Left lung (tissue), 10 donors: ENCODE measurements around the gene NR2F2. TPM values are rescaled to one million over a fixed set of nuclear protein-coding genes. Genes with fewer than 3 reads are reported as not detected.

Experiments
- ATAC-seq: fragments of 200-7000 bp; cut with Tn5 transposase; one replicate; pipeline ENCODE4 v1.9.1; 2020; ENCODE audit warnings: moderate library complexity
- DNase-seq, 4 donors: peaks; one replicate each; pipeline ENCODE4 v3.0.0-alpha.2; 2013 to 2020
- H3K27ac ChIP-seq, 2 donors: fragments of 200-600 bp; sonication (generic) in 1 of 2; one replicate each; pipeline versions ENCODE4 v1.5.0 to v1.8.0; 2020 to 2021
- H3K27me3 ChIP-seq, 2 donors: fragments of 200-600 bp; sonication (generic) in 1 of 2; one replicate each; pipeline versions ENCODE4 v1.5.0 to v1.8.0; 2020 to 2021
- H3K36me3 ChIP-seq, 2 donors: fragments of 200-600 bp; sonication (generic) in 1 of 2; one replicate each; pipeline versions ENCODE4 v1.5.0 to v1.8.0; 2020 to 2021
- H3K4me1 ChIP-seq, 2 donors: fragments of 200-600 bp; one replicate each; pipeline ENCODE4 v1.8.0; 2021
- H3K4me3 ChIP-seq, 2 donors: fragments of 200-600 bp; sonication (generic) in 1 of 2; one replicate each; pipeline versions ENCODE4 v1.5.0 to v1.8.0; 2020 to 2021; ENCODE audit warnings: mild to moderate bottlenecking in 1 of 2
- H3K9me3 ChIP-seq, 2 donors: fragments of 200-600 bp; sonication (generic) in 1 of 2; one replicate each; pipeline versions ENCODE4 v1.5.0 to v1.8.0; 2020 to 2021
- CTCF ChIP-seq, 2 donors: fragments of 200-600 bp; sonication (generic) in 1 of 2; IDR thresholded peaks; one replicate each; pipeline versions ENCODE4 v1.5.0 to v1.8.0; 2021; ENCODE audit warnings: antibody characterized with exemption in 2 of 2
- intact Hi-C, 2 donors: fragments of 100-400 bp; cut with DNase I; formaldehyde crosslinking; loops; one replicate each; pipeline versions ENCODE4 v1.11.2 to v1.14.2; 2022
- polyA plus RNA-seq, 6 donors: library from polyadenylated mRNA; unstranded; fragments of 120-200 nt; gene quantifications; one replicate each; pipeline ENCODE4 v1.2.1, GENCODE V29; 2013; ENCODE audit not compliant: insufficient read length in 6 of 6
- total RNA-seq, 2 donors: library from RNA; stranded (reverse); fragmentation: NEBNext Ultra II Directional; extraction: Animal tissue kit (Norgen Biotek cat#: 25700); gene quantifications; one replicate each; pipeline ENCODE4 v1.2.1, GENCODE V29; 2021
- donor health status: DM: no; HTN: yes; CAD: no.
- donor health status: DM: no; HTN: no; CAD: no.

NR2F2 gene
- total and polyA plus RNA-seq, 8 donors, result 53.4 to 168 (median 149) TPM

- intact Hi-C loops, result no loop called here
- Histone ChIP-seq H3K36me3 (no peaks in the 10 kb centered on the region), H3K4me1 (no peaks in the 10 kb centered on the region), H3K27ac (no peak overlapping the region), H3K9me3 (peaks cover 0 to 3% of the 10 kb centered on the region in 2 donors), H3K4me3 (no peak overlapping the region), H3K27me3 (no peaks in the 10 kb centered on the region)
- no peak for TF ChIP-seq CTCF (IDR thresholded peaks at IDR 0.05)
- DNase-seq, result no peak
- no peak for ATAC-seq
These were observed 37.9 kb upstream of the NR2F2 start for GRCh38 chr15:96292635-96293034.

GRCh38 chr15:96293441-96293840 is 37.1 kb upstream of the NR2F2 start:
- Histone ChIP-seq H3K9me3 (peaks cover 0 to 11% of the 10 kb centered on the region in 2 donors), H3K27me3 (no peaks in the 10 kb centered on the region), H3K4me1 (no peaks in the 10 kb centered on the region), H3K27ac (no peak overlapping the region), H3K36me3 (no peaks in the 10 kb centered on the region), H3K4me3 (no peak overlapping the region)
- intact Hi-C loops, result no loop called here
- no peak for TF ChIP-seq CTCF (IDR thresholded peaks at IDR 0.05)
- ATAC-seq (no peak), DNase-seq (no peak)

GRCh38 chr15:96294766-96295165 is 35.7 kb upstream of the NR2F2 start:
- DNase-seq (no peak), ATAC-seq (no peak)
- Histone ChIP-seq H3K4me3 (no peak overlapping the region), H3K27ac (no peak overlapping the region), H3K4me1 (no peaks in the 10 kb centered on the region), H3K9me3 (peaks cover 0 to 16% of the 10 kb centered on the region in 2 donors), H3K27me3 (no peaks in the 10 kb centered on the region), H3K36me3 (no peaks in the 10 kb centered on the region)
- TF ChIP-seq CTCF (IDR thresholded peaks at IDR 0.05), result no peak
- intact Hi-C loops, result no loop called here

GRCh38 chr15:96296264-96296663 is 34.2 kb upstream of the NR2F2 start:
- H3K9me3 ChIP-seq, result peaks cover 0 to 16% of the 10 kb centered on the region in 2 donors
- intact Hi-C loops, result no loop called here
- TF ChIP-seq CTCF (IDR thresholded peaks at IDR 0.05), result no peak
- no peaks in the 10 kb centered on the region for H3K27me3 ChIP-seq
- no peak overlapping the region for H3K4me3 ChIP-seq
- ATAC-seq (no peak), DNase-seq (no peak)
- H3K36me3 ChIP-seq, result no peaks in the 10 kb centered on the region
- no peak overlapping the region for H3K27ac ChIP-seq
- H3K4me1 ChIP-seq, result no peaks in the 10 kb centered on the region

GRCh38 chr15:96297783-96298182 is 32.7 kb upstream of the NR2F2 start:
- no peaks in the 10 kb centered on the region for H3K36me3 ChIP-seq
- no peak overlapping the region for H3K27ac ChIP-seq
- no peak overlapping the region for H3K4me3 ChIP-seq
- no peaks in the 10 kb centered on the region for H3K4me1 ChIP-seq
- H3K27me3 ChIP-seq, result no peaks in the 10 kb centered on the region
- ATAC-seq (no peak), DNase-seq (no peak)
- no peak for TF ChIP-seq CTCF (IDR thresholded peaks at IDR 0.05)
- H3K9me3 ChIP-seq, result peaks cover 0 to 16% of the 10 kb centered on the region in 2 donors
- intact Hi-C loops, result no loop called here
